ENCODE results near the gene RAB27B.

RAB27B gene

DNA sequence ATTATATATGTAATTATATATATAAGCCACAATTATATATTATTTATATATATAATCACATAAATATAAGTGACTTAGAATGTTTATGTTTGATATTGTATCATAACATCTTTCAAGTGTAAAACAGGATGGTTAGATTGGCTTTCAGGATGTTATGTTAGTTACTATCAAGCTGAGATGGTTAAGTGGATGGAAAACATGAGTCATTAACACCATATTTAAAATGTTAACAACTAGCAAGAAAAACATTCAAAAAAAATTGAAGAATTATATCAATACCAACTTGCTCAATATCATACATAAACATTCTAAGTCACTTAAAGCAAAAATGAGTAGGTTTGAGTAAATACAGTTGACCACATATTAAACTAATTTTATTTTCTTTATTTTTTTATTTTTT is 21.8 kb upstream of the RAB27B start:
- TF ChIP-seq ZNF341 (tag by site-specific recombination; IDR thresholded peaks at IDR 0.05; ENCODE audit: low read depth) (no peak), ZBTB26 (tag by site-specific recombination; optimal IDR thresholded peaks at IDR 0.05) (no peak), ZBTB6 (tag by site-specific recombination; IDR thresholded peaks at IDR 0.05) (no peak), ZNF2 (tag by site-specific recombination; IDR thresholded peaks at IDR 0.05) (no peak), ZNF214 (tag by site-specific recombination; IDR thresholded peaks at IDR 0.05; ENCODE audit: borderline replicate concordance) (no peak), SCRT2 (tag by site-specific recombination; IDR thresholded peaks at IDR 0.05) (no peak), ZNF449 (tag by site-specific recombination; IDR thresholded peaks at IDR 0.05) (no peak), ZNF157 (tag by site-specific recombination; IDR thresholded peaks at IDR 0.05) (no peak), ZNF202 (tag by site-specific recombination; IDR thresholded peaks at IDR 0.05; ENCODE audit: borderline replicate concordance) (no peak), ZNF571 (tag by site-specific recombination; IDR thresholded peaks at IDR 0.05) (no peak), ZBTB8A (tag by site-specific recombination; IDR thresholded peaks at IDR 0.05) (no peak), MEIS1 (CRISPR knock-in tag; IDR thresholded peaks at IDR 0.05; ENCODE audit: borderline replicate concordance) (no peak)
- TF ChIP-seq, protein P1, sequence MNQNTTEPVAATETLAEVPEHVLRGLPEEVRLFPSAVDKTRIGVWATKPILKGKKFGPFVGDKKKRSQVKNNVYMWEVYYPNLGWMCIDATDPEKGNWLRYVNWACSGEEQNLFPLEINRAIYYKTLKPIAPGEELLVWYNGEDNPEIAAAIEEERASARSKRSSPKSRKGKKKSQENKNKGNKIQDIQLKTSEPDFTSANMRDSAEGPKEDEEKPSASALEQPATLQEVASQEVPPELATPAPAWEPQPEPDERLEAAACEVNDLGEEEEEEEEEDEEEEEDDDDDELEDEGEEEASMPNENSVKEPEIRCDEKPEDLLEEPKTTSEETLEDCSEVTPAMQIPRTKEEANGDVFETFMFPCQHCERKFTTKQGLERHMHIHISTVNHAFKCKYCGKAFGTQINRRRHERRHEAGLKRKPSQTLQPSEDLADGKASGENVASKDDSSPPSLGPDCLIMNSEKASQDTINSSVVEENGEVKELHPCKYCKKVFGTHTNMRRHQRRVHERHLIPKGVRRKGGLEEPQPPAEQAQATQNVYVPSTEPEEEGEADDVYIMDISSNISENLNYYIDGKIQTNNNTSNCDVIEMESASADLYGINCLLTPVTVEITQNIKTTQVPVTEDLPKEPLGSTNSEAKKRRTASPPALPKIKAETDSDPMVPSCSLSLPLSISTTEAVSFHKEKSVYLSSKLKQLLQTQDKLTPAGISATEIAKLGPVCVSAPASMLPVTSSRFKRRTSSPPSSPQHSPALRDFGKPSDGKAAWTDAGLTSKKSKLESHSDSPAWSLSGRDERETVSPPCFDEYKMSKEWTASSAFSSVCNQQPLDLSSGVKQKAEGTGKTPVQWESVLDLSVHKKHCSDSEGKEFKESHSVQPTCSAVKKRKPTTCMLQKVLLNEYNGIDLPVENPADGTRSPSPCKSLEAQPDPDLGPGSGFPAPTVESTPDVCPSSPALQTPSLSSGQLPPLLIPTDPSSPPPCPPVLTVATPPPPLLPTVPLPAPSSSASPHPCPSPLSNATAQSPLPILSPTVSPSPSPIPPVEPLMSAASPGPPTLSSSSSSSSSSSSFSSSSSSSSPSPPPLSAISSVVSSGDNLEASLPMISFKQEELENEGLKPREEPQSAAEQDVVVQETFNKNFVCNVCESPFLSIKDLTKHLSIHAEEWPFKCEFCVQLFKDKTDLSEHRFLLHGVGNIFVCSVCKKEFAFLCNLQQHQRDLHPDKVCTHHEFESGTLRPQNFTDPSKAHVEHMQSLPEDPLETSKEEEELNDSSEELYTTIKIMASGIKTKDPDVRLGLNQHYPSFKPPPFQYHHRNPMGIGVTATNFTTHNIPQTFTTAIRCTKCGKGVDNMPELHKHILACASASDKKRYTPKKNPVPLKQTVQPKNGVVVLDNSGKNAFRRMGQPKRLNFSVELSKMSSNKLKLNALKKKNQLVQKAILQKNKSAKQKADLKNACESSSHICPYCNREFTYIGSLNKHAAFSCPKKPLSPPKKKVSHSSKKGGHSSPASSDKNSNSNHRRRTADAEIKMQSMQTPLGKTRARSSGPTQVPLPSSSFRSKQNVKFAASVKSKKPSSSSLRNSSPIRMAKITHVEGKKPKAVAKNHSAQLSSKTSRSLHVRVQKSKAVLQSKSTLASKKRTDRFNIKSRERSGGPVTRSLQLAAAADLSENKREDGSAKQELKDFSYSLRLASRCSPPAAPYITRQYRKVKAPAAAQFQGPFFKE (tag by site-specific recombination; IDR thresholded peaks at IDR 0.05; ENCODE audit: borderline replicate concordance) = no peak
- H3K4me3 ChIP-seq (ENCODE audit: low read depth, low read length) = no peak overlapping the region
- CTCF ChIA-PET = interaction anchor here (0.7 to 1.1 kb wide), 2 partner anchors 15 to 153 kb away, joined by 3 read pairs; no protein-coding TSS in a partner anchor
- POLR2A ChIA-PET = no interaction called here
- H3K4me1 ChIP-seq (ENCODE audit: control insufficient read depth, insufficient read depth, low read length) = no peaks in the 10 kb centered on the region
- no peaks in the 10 kb centered on the region for H3K36me3 ChIP-seq (ENCODE audit: control insufficient read depth in 2 of 2, insufficient read depth in 1 of 2, low read length in 2 of 2)
- H3K9me3 ChIP-seq (ENCODE audit: control insufficient read depth, insufficient read depth, low read depth, low read length) = no peaks in the 10 kb centered on the region
- no peak overlapping the region for H3K27ac ChIP-seq (ENCODE audit: extremely low read depth, low read depth, low read length)

DNA sequence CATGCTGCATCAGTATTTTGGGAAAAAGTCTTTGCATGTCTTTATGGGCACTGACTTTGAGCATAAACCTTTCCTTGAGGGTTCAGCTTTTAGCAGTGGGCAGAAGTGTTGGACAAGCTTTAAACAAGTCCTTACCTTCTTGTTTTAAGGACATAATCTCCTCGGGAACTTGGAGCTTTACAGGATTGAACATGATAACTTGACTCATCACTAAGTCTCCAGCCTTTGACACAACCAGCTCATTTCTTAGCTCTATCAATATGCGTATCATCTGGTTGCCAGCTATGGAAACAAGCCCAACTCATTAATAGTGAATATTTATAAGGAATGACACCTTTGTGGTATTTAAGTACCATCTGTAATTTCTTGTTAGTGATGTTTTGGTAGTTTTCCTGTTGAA is 21.0 kb upstream of the RAB27B start:
- no peak overlapping the region for H3K4me3 ChIP-seq (ENCODE audit: low read depth, low read length)
- POLR2A ChIA-PET = no interaction called here
- no peaks in the 10 kb centered on the region for H3K36me3 ChIP-seq (ENCODE audit: control insufficient read depth in 2 of 2, insufficient read depth in 1 of 2, low read length in 2 of 2)
- CTCF ChIA-PET = interaction anchor here (0.7 to 1.1 kb wide), 2 partner anchors 16 to 150 kb away, joined by 3 read pairs; no protein-coding TSS in a partner anchor
- no peaks in the 10 kb centered on the region for H3K4me1 ChIP-seq (ENCODE audit: control insufficient read depth, insufficient read depth, low read length)
- H3K27ac ChIP-seq (ENCODE audit: extremely low read depth, low read depth, low read length) = no peak overlapping the region
- H3K9me3 ChIP-seq (ENCODE audit: control insufficient read depth, insufficient read depth, low read depth, low read length) = no peaks in the 10 kb centered on the region
- TF ChIP-seq SP3 (tag by site-specific recombination; IDR thresholded peaks at IDR 0.05) = no peak
- no peak for TF ChIP-seq ZNF292 (tag by site-specific recombination; IDR thresholded peaks at IDR 0.05; ENCODE audit: borderline replicate concordance, low read depth)
- TF ChIP-seq ZNF112 (tag by site-specific recombination; IDR thresholded peaks at IDR 0.05) = no peak
- TF ChIP-seq ZNF366 (tag by site-specific recombination; conservative IDR thresholded peaks at IDR 0.05) = no peak
- no peak for TF ChIP-seq ZNF221 (tag by site-specific recombination; IDR thresholded peaks at IDR 0.05; ENCODE audit: borderline replicate concordance)
- no peak for TF ChIP-seq ZNF600 (tag by site-specific recombination; IDR thresholded peaks at IDR 0.05)
- no peak for TF ChIP-seq ZXDB (tag by site-specific recombination; IDR thresholded peaks at IDR 0.05)
- no peak for TF ChIP-seq ZNF624 (tag by site-specific recombination; IDR thresholded peaks at IDR 0.05)
- TF ChIP-seq ZNF394 (tag by site-specific recombination; IDR thresholded peaks at IDR 0.05; ENCODE audit: borderline replicate concordance) = no peak
- TF ChIP-seq FEZF1 (tag by site-specific recombination; IDR thresholded peaks at IDR 0.05) = no peak
- no peak for TF ChIP-seq ZNF175 (tag by site-specific recombination; IDR thresholded peaks at IDR 0.05)
- TF ChIP-seq, protein P2, sequence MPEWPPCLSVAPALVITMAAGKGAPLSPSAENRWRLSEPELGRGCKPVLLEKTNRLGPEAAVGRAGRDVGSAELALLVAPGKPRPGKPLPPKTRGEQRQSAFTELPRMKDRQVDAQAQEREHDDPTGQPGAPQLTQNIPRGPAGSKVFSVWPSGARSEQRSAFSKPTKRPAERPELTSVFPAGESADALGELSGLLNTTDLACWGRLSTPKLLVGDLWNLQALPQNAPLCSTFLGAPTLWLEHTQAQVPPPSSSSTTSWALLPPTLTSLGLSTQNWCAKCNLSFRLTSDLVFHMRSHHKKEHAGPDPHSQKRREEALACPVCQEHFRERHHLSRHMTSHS (tag by site-specific recombination; IDR thresholded peaks at IDR 0.05) = no peak
- TF ChIP-seq ZNF560 (tag by site-specific recombination; IDR thresholded peaks at IDR 0.05; ENCODE audit: borderline replicate concordance) = no peak

All from HEK293 (cell line).